HG02938 (cell line): ENCODE results near the gene FGF1.

Experiments
- ATAC-seq: cut with Tn5 transposase; IDR thresholded peaks from one replicate; pipeline ENCODE4 v1.9.1; 2021; ENCODE audit warnings: mild to moderate bottlenecking, moderate library complexity; ENCODE audit not compliant: unreplicated experiment

FGF1 gene

DNA sequence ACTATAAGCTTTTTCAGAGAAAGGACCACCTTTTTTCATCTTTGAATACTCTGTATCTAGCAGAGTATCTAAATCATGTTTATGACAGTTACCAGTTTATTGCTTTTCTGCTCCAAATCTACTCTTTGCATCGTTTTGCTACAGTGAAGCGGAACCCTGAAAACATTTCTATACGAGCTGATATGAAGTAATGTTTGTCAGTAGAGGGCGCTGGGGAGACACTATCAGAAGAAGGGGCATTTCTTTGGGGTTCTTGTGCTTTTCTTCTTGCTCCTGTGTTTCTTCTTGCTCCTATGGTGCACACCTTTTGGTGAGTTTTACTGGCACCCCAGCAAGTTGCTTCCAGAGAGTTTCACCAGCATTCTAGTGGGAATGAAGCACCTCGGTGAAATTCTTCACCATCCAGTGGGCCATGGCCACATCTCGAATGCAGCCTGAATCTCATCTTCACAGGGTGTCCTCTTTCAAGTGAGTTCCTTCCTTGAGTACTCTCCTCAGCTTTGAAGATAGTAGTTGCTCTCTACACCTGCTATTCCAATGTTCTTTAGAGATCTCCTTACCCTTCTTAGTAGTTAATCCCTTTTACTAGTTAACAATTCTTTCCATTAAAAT lies 98.4 kb downstream of the FGF1 start:
- ATAC-seq, result no peak

DNA sequence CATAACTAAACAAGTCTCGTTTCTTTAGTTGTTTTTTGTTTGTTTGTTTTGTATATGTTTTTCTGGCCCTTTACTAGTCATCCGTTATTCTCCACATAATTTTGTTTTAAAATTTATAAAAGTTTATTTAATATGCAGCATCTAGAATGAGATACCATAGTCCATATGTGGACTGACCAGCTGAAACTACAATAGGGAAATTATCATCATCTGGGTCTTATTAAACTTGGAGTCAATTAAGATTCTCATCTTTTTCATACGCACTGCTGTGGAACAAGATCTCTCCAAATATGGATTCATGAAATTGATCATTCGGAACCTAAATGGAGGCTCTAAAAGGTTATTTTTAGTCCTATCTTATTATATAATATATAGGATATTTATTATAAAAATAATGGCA lies 99.3 kb downstream of the FGF1 start:
- no peak for ATAC-seq

DNA sequence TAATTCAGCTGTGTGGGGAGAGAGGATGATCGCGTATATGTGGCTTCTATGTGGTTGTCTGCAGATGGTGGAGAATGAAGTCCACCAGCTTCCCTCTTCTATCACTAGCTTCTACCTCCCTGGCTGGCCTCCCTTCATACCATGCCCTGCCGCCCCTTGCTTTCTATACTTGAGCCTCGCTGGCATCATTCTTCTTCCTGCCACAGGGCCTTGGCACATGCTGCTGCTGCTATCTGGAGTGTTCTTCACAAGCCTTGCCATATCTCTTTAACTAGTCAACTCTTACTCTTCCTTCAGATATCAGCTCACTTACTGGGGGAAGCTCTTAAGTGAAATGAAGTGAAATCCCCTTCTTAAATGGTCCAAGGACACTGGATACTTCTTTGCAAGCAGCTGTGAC lies 100.4 kb downstream of the FGF1 start:
- no peak for ATAC-seq

- no peak for ATAC-seq
These were observed 101.0 kb downstream of the FGF1 start for GRCh38 chr5:142584891-142585290.

DNA sequence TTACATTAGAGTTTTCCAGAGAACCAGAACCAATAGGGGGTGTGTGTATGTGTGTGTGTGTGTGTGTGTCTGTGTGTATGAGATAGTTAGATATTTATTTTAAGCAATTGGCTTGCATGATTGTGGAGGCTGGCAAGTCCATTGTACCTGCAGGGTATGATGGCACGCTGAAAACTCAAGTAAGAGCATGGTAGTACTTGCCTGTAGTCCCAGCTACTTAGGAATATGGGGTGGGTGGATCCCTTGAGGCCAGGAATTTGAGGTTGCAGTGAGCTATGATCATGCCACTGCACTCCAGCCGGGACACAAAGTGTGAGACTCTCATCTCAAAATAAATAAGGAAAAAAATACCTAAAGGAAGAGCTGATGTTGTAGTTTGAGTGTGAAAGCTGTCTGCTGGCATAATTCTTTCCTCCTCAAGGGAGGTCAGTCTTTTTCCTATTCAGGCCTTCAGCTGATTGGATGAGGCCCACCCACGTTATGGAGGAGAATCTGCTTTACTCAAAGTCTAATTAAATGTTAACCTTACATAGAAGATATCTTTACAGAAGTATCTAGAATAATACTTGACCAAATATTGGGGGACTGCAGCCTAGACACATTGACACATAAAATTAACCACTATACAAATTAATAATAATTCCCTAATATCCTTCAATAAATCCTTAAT lies 107.6 kb downstream of the FGF1 start:
- no peak for ATAC-seq

DNA sequence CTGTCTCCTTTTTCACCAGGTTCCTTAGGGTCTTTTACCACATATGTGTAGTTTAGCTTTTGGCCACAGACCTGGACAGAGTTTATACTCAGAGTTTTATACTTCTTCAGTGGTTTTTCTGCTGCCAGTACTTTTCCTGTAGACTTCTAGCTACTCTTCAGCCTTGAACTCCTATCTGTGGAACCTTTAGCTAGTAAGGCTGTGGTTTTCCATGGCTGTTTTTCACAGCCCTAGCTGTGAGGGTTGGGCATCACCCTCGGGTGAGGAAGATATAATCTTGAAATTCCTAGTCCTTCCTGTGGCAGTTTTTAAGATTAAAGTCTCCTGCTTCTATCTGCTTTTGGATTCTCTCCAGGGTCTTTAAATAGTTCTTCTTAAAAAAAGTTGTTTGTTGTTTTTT lies 109.1 kb downstream of the FGF1 start:
- ATAC-seq, result no peak

DNA sequence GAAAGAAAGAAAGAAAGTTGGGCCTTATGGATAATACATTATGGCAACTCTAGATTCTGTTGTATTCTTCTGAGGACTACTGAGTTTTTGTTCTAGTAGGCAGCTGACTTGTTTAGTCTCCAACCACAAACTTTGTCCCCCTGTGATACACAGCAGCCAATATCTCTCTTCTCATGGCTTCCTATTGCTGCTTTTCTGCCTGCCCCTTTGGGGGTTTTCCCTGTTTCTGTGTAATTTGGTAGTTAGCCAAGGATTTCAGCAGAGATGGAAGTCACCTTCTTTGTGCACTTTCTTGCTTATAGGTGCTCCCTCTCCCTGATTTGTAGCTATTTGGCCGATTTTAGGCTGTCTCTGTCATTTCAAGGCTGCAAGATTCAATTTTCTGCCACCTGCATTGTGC lies 109.6 kb downstream of the FGF1 start:
- no peak for ATAC-seq

DNA sequence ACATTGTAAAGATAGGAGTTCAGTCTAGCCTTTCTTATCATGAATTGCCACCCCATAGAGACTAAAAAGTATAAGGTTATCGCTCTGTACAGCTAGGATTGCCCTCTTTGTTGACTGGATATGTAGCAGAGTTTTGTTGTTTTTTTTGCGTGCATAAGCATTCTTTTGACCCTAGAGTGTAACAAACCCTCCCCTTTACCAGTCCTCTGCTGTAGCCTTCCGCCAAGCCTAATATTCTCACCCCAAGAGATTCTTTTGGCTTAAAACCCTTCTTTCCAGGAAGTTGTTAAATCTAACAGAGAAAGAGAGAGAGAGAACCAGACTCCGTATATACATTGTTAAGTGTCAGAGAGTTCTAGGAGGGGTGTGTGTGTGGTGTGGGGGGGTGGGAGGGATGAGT lies 113.9 kb downstream of the FGF1 start:
- ATAC-seq, result no peak

GRCh38 chr5:142571371-142571770 lies 114.5 kb downstream of the FGF1 start:
- ATAC-seq, result no peak

DNA sequence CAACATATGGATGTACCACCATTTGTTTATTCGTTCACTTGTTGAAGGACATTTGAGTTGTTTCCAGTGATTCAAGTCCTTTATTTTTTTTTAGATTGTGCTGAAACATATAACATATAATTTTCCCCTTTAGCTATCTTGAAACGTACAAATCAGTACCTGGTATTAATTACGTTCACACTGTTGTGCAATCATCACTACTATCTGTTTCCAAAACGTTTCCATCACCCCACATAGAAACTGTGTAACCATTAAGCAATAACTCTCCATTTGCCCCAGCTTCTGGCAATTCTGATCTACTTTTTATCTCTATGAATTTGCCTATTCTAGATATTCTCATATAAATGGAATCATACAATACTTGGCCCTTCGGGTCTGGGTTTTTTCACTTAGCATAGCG lies 116.0 kb downstream of the FGF1 start:
- no peak for ATAC-seq

- no peak for ATAC-seq
These were observed 116.9 kb downstream of the FGF1 start for GRCh38 chr5:142568996-142569335.

- no peak for ATAC-seq
These were observed 117.5 kb downstream of the FGF1 start for GRCh38 chr5:142568283-142568995.

DNA sequence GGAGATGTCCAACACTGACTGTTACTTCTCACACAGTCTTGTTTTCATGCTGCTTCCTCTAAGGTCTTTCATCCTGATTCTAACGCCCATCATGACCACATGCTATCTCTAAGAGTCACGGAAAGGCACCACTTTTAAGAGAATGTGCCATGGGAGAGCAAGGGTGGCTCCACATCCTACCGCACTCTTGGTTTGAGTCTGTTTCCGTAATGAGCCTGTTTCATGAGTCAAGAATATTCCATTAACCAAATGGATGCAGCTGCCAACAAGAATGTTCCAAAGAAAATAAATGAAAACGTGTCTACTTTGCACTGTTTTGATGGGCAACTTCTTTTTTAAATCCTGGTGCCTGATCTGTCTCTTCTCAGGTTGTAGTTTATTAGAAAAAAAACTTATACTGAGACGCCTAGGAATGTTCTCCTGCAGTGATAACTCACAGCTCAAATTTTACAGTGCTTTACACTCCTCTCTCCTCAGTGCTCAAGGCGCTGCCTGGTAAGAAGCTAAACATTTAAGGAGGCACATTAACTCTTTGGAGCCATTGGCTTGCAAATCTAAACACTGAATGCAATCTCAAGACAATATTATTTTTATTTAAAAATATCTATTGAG lies 124.3 kb downstream of the FGF1 start:
- no peak for ATAC-seq

GRCh38 chr5:142561029-142561428 lies 124.9 kb downstream of the FGF1 start:
- ATAC-seq, result no peak

DNA sequence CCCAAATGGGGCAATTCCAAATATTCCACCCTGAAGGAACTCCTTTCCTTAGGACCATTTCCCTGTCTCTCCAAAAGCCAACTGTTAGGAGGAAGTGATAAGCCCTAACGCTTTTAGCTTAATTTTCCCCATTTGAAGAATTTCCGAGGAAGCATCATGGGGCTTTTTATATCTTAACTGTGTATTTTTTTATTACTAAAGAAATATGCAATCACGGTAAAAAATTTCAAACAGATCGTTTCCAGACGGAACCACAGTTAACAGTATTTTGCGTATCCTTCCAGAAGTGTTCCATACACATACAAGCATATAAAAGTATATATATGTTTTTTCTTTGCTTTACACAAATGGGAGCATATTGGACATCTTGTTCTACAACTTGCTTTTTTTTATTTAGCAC lies 133.8 kb downstream of the FGF1 start:
- ATAC-seq, result no peak

DNA sequence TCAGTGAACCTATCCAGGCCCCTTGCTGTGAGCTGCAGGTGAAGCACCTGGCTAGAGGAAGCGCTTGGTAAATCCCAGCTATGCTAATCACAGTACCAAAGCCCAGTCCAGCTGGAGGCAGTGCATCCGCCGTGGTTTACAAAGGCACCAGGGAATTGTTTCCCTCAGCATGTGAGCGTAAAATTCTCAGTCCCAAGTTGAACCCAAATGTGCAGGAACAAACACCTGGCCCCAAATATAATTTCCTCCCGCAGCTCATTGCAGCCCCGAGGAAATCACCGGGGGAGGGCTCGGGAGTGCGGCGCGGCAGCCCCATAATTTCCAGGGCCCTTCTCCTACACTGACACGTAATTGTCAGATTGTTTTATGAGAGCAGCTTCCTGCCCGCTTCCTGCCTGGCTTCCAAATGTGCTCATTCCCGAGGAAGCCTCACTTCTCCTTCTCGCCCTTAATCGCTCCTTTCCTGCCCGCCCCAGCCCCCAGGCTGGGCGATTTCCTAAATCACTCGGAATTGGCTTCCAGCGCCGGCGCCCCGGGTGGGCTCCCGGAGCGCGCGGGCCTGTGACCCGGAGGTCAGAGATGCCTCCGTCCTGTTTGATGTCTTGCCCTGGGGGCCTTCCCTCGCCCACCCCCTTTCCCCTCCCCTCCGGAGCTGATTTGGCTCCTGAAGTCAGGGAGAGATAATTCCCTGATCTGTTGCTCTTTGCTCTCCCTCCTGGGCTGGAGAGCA lies 134.4 kb downstream of the FGF1 start:
- no peak for ATAC-seq

DNA sequence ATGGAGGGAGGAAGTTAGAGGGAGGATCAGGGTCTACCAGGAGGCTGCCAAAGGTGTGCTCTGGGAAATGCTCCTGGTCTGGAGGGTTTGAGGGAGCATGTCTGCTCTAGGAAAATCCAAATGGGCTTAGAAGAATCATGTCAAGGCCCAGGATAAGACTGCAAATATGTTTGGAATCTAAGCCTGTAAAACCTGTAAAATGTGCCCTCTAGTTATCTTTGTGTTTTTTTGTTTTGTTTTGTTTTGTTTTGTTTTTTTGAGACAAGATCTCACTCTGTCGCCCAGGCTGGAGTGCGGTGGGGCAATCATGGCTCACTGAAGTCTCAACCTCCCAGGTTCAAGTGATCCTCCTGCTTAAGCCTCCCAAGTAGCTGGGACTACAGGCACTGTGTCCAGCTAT lies 135.4 kb downstream of the FGF1 start:
- no peak for ATAC-seq

GRCh38 chr5:142549834-142550233 lies 136.1 kb downstream of the FGF1 start:
- ATAC-seq, result no peak

DNA sequence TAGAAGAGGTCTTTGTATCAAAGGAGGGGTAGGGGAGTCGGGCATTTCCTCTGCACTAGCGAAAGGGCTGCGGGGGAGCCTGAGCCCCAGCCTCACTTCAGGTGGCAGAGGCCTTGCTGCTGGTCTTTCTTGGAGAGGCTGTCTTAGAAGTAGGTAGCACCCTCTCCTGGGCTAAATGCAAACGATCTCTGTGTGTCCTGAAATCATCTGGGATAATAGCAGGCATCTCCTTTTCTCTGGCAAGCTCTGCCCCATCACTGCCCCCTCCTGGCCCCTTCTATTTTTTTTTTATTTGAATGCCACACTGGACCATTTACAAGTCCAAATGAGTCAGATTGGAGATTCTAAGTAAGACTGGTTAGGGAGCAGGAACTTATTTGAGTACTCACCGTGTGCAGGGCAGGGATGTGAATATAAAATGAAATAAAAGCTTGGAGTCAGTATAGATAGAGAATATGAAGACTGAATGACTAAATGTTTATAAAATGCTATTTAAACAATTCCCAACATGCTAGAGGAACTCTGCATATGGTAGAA lies 137.1 kb downstream of the FGF1 start:
- no peak for ATAC-seq

- ATAC-seq, result no peak
These were observed 138.2 kb downstream of the FGF1 start for GRCh38 chr5:142547445-142548380.
